Activated CD4-positive, alpha-beta T cell treated with anti-CD3 and anti-CD28 coated beads, Interleukin-10, Interleukin-2, amounts not matched to agents 100 ng/mL and 50 ng/mL, durations not matched to agents 16 hours and 8 hours (primary cell): ENCODE results near the gene KRTAP9-6.
A peak's percentile ranks its signal among the peaks of the same experiment; 100 is the strongest.
"Not testable (repeated sequence)": the region's sequence is repeated elsewhere in the genome, so short reads cannot be mapped to it uniquely, and the experiment has no call there.

Experiments
- DNase-seq: peaks from one replicate; pipeline ENCODE4 v3.0.0-alpha.2; 2020

The KRTAP9-6 gene

GRCh38 chr17:41271858-41272257 lies 6.7 kb downstream of the KRTAP9-6 start:
- DNase-seq: no peak

GRCh38 chr17:41275648-41276190 lies 10.5 kb downstream of the KRTAP9-6 start, which contains the start of gene KRTAP9-7:
TSS of gene KRTAP9-7 (plus strand) at chr17:41275698. CDS start at chr17:41275698, 0 bp downstream.
- not testable (repeated sequence) for DNase-seq

- no peak for DNase-seq
These were observed 13.2 kb downstream of the KRTAP9-6 start for GRCh38 chr17:41278176-41278955.

- DNase-seq: no peak
These were observed 18.9 kb downstream of the KRTAP9-6 start for GRCh38 chr17:41284043-41284442.

- no peak for DNase-seq
These were observed 19.4 kb downstream of the KRTAP9-6 start for GRCh38 chr17:41284546-41284945.

- no peak for DNase-seq
These were observed 21.9 kb downstream of the KRTAP9-6 start for GRCh38 chr17:41287050-41287449.

GRCh38 chr17:41294016-41294415 lies 28.8 kb downstream of the KRTAP9-6 start:
- no peak for DNase-seq

- DNase-seq: no peak
These were observed 31.7 kb downstream of the KRTAP9-6 start for GRCh38 chr17:41296846-41297245.

GRCh38 chr17:41298458-41299135 lies 33.4 kb downstream of the KRTAP9-6 start:
- no peak for DNase-seq

- no peak for DNase-seq
These were observed 36.1 kb downstream of the KRTAP9-6 start for GRCh38 chr17:41301204-41301790.

- DNase-seq: no peak
These were observed 37.0 kb downstream of the KRTAP9-6 start, which contains the start of gene KRTAP29-1 for GRCh38 chr17:41301916-41302901. TSS of gene KRTAP29-1 (minus strand) at chr17:41302851. CDS start at chr17:41302851, 0 bp downstream.

- no peak for DNase-seq
These were observed 37.8 kb downstream of the KRTAP9-6 start for GRCh38 chr17:41302981-41303380.

- DNase-seq: no peak
These were observed 38.9 kb downstream of the KRTAP9-6 start for GRCh38 chr17:41304091-41304490.

GRCh38 chr17:41307647-41308046 lies 42.5 kb downstream of the KRTAP9-6 start:
- no peak for DNase-seq

- DNase-seq: peak; percentile 88
These were observed 43.2 kb downstream of the KRTAP9-6 start for GRCh38 chr17:41308251-41308917.

- DNase-seq: peak; percentile 52
These were observed 43.8 kb downstream of the KRTAP9-6 start, which contains the start of gene KRTAP16-1 for GRCh38 chr17:41308918-41309359. TSS of gene KRTAP16-1 (minus strand) at chr17:41309309. CDS start at chr17:41309253, 56 bp downstream.

- DNase-seq: no peak
These were observed 45.9 kb downstream of the KRTAP9-6 start for GRCh38 chr17:41311111-41311510.

- no peak for DNase-seq
These were observed 50.1 kb downstream of the KRTAP9-6 start, which contains the start of gene KRTAP17-1 for GRCh38 chr17:41315204-41315794. TSS of gene KRTAP17-1 (minus strand) at chr17:41315710. CDS start at chr17:41315650, 60 bp downstream.
